HEK293 (cell line): Measurements from ENCODE around the gene ZNF488.

ENCODE experiments used
- CTCF ChIA-PET: fragments of 350-600 bp; formaldehyde crosslinking; extraction: SDS; loops from one replicate; lab custom pipeline; 2021; ENCODE audit warnings: antibody characterized with exemption; lab: Yijun Ruan, JAX
- POLR2A ChIA-PET: fragments of 300-600 bp; formaldehyde crosslinking; extraction: SDS; loops from one replicate; lab custom pipeline; 2020; ENCODE audit warnings: antibody characterized with exemption, inconsistent platforms; lab: Yijun Ruan, JAX
- H3K27ac ChIP-seq: fragments of 200-500 bp; sonication (Bioruptor generic); 2 replicates; pipeline ENCODE4 v1.5.1; 2014; ENCODE audit warnings: low read depth, low read length, control low read depth, inconsistent platforms; ENCODE audit errors: extremely low read depth
- H3K36me3 ChIP-seq, 2 experiments: fragments of 200-500 bp in 1 of 2; sonication (Bioruptor generic) in 1 of 2; 1 replicate in 1 of 2; 2 replicates in 1 of 2; pipeline ENCODE4 v1.5.1; 2014 to 2017; ENCODE audit warnings: inconsistent platforms in 2 of 2, low read length in 2 of 2; ENCODE audit not compliant: control insufficient read depth in 2 of 2, insufficient read depth in 1 of 2
- H3K4me1 ChIP-seq: fragments of 200-500 bp; sonication (Bioruptor generic); 2 replicates; pipeline ENCODE4 v1.5.1; 2014; ENCODE audit warnings: mild to moderate bottlenecking, low read length, inconsistent platforms; ENCODE audit not compliant: control insufficient read depth, insufficient read depth
- H3K4me3 ChIP-seq: 2 replicates; pipeline ENCODE4 v1.5.1; 2011; ENCODE audit warnings: low read depth, mild to moderate bottlenecking, control low read depth, low read length, moderate library complexity
- H3K9me3 ChIP-seq: fragments of 200-500 bp; sonication (Bioruptor generic); 2 replicates; pipeline ENCODE4 v1.5.1; 2014; ENCODE audit warnings: low read depth, low read length, inconsistent platforms; ENCODE audit not compliant: control insufficient read depth, insufficient read depth
- EGR2 ChIP-seq: fragments of 450-650 bp; formaldehyde crosslinking; IDR thresholded peaks from 2 replicates; pipeline ENCODE4 v1.5.1; 2016; ENCODE audit warnings: low read depth, missing biosample characterization, missing genetic modification characterization
- GLI2 ChIP-seq: fragments of 450-650 bp; formaldehyde crosslinking; IDR thresholded peaks from 2 replicates; pipeline ENCODE4; 2017; ENCODE audit warnings: missing biosample characterization, missing genetic modification characterization, low read depth, borderline replicate concordance
- HOXA7 ChIP-seq: sonication (generic); formaldehyde crosslinking; IDR thresholded peaks from 2 replicates; pipeline ENCODE4 v1.8.1; 2022; ENCODE audit warnings: missing genetic modification reagents, borderline replicate concordance
- HOXD13 ChIP-seq: sonication (generic); formaldehyde crosslinking; IDR thresholded peaks from 2 replicates; pipeline ENCODE4 v1.8.0; 2022; ENCODE audit warnings: missing genetic modification reagents, borderline replicate concordance
- MEIS1 ChIP-seq: sonication (generic); formaldehyde crosslinking; IDR thresholded peaks from 2 replicates; pipeline ENCODE4 v1.8.1; 2022; ENCODE audit warnings: missing genetic modification reagents, mild to moderate bottlenecking, borderline replicate concordance
- REPIN1 ChIP-seq: fragments of 450-650 bp; formaldehyde crosslinking; IDR thresholded peaks from 2 replicates; pipeline ENCODE4 v1.5.1; 2017; ENCODE audit warnings: missing biosample characterization, missing genetic modification characterization, low read depth
- SP3 ChIP-seq: fragments of 450-650 bp; formaldehyde crosslinking; IDR thresholded peaks from 2 replicates; pipeline ENCODE4 v1.5.1; 2016; ENCODE audit warnings: missing biosample characterization, missing genetic modification characterization
- SP7 ChIP-seq: fragments of 450-650 bp; formaldehyde crosslinking; IDR thresholded peaks from 2 replicates; pipeline ENCODE4 v1.5.1; 2016; ENCODE audit warnings: missing biosample characterization, missing genetic modification characterization
- ZFP69B ChIP-seq: fragments of 450-650 bp; formaldehyde crosslinking; IDR thresholded peaks from 2 replicates; pipeline ENCODE4 v1.5.1; 2016; ENCODE audit warnings: missing biosample characterization, missing genetic modification characterization
- ZIC2 ChIP-seq: fragments of 450-650 bp; formaldehyde crosslinking; IDR thresholded peaks from 2 replicates; pipeline ENCODE4 v1.5.1; 2016; ENCODE audit warnings: missing biosample characterization, missing genetic modification characterization
- ZNF121 ChIP-seq: fragments of 450-650 bp; formaldehyde crosslinking; IDR thresholded peaks from 2 replicates; pipeline ENCODE4 v1.5.1; 2016; ENCODE audit warnings: missing biosample characterization, missing genetic modification characterization
- ZNF132 ChIP-seq: fragments of 450-650 bp; formaldehyde crosslinking; IDR thresholded peaks from 2 replicates; pipeline ENCODE4 v1.5.1; 2017; ENCODE audit warnings: missing biosample characterization, missing genetic modification characterization, borderline replicate concordance
- ZNF138 ChIP-seq: fragments of 450-650 bp; formaldehyde crosslinking; IDR thresholded peaks from 2 replicates; pipeline ENCODE4 v1.5.1; 2016; ENCODE audit warnings: missing biosample characterization, missing genetic modification characterization, borderline replicate concordance
- ZNF214 ChIP-seq: fragments of 450-650 bp; formaldehyde crosslinking; IDR thresholded peaks from 2 replicates; pipeline ENCODE4 v1.5.1; 2017; ENCODE audit warnings: missing biosample characterization, mild to moderate bottlenecking, missing genetic modification characterization, borderline replicate concordance
- ZNF266 ChIP-seq: fragments of 450-650 bp; formaldehyde crosslinking; IDR thresholded peaks from 2 replicates; pipeline ENCODE4 v1.5.1; 2016; ENCODE audit warnings: missing biosample characterization, missing genetic modification characterization, low read depth
- ZNF791 ChIP-seq: fragments of 450-650 bp; formaldehyde crosslinking; IDR thresholded peaks from 2 replicates; pipeline ENCODE4 v1.5.1; 2016; ENCODE audit warnings: missing biosample characterization, missing genetic modification characterization
- ZNF792 ChIP-seq: fragments of 450-650 bp; formaldehyde crosslinking; IDR thresholded peaks from 2 replicates; pipeline ENCODE4 v1.5.1; 2016; ENCODE audit warnings: missing biosample characterization, missing genetic modification characterization
- TF ChIP-seq, protein P1 (sequence below): fragments of 450-650 bp; formaldehyde crosslinking; optimal IDR thresholded peaks from 2 replicates; pipeline ENCODE3; 2016; ENCODE audit warnings: missing biosample characterization, mild to moderate bottlenecking, missing genetic modification characterization
- TF ChIP-seq, protein P2 (sequence below): sonication (generic); formaldehyde crosslinking; IDR thresholded peaks from 2 replicates; pipeline ENCODE4 v1.8.1; 2022; ENCODE audit warnings: mild to moderate bottlenecking, moderate library complexity, missing genetic modification reagents
- TF ChIP-seq, protein P3 (sequence below): fragments of 450-650 bp; formaldehyde crosslinking; IDR thresholded peaks from 2 replicates; pipeline ENCODE4 v1.5.1; 2017; ENCODE audit warnings: missing biosample characterization, missing genetic modification characterization

ZNF488 gene

DNA sequence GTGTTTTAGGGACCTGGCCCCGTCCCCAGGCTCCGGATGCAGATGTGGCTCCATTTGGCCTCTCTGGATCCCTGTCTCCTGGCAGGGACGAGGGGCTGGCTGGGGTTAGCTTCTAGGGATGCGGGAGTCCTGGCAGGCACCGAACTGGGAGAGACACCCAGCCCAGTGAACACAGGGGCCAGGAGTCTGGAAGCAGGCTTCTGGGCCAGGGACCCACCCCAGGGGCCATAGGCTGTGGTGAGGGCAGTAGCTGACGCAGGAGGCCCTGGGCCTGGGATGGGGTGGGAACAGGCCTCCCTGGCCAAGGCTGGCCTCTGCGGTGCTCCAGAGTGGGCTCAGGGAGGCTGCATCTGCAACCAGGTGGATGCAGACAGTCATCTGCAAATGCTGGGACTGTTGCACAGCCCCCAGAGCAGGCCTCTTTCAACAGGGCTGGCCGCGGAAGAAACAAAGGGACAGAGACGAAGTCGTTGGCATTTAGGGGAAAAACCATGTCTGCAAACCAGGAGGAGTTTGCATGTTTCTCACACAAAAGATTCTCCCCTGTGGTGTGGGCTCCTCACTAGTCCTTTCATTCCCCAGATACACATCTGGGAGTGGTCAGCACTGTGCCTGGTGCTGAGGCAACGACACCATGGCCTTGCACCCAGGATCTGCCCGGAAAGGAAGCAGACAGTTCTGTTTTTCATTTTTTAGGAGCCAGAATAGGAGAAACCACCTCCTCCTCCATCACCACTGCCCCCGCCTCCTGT, 36.4 kb upstream of the ZNF488 start (continued):
- TF ChIP-seq REPIN1: no peak
- TF ChIP-seq EGR2: no peak
- TF ChIP-seq, protein P1, sequence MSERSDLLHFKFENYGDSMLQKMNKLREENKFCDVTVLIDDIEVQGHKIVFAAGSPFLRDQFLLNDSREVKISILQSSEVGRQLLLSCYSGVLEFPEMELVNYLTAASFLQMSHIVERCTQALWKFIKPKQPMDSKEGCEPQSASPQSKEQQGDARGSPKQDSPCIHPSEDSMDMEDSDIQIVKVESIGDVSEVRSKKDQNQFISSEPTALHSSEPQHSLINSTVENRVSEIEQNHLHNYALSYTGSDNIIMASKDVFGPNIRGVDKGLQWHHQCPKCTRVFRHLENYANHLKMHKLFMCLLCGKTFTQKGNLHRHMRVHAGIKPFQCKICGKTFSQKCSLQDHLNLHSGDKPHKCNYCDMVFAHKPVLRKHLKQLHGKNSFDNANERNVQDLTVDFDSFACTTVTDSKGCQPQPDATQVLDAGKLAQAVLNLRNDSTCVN (tag by site-specific recombination): no peak
- TF ChIP-seq SP7: no peak
- TF ChIP-seq ZNF792 (tag by site-specific recombination): no peak
- no peak for TF ChIP-seq ZNF132 (tag by site-specific recombination)
- TF ChIP-seq ZNF266: no peak

DNA sequence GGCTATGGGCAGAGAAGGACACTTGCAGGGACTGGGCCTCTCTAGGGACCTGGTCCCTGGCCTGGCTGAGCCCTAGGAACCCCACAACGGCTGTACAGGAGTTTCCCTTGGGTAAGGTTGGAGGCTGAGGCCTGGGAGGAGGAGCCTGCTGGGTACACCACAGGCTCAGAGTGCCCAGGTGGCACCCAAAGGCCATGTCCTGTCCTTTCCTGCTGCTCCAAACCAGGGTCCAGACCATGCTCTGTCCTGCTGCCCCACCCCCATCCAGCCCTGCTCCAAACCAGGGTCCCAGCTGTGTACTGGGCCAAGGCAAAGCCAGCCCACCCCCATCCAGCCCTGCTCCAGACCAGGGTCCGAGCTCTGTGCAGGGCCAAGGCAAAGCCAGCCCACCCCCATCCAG, 35.3 kb upstream of the ZNF488 start:
- TF ChIP-seq HOXD13 (CRISPR knock-in tag) (no peak), ZFP69B (tag by site-specific recombination) (no peak), ZNF214 (tag by site-specific recombination) (no peak), MEIS1 (CRISPR knock-in tag) (no peak), ZNF121 (tag by site-specific recombination) (no peak), SP3 (tag by site-specific recombination) (no peak), ZNF791 (no peak), HOXA7 (no peak), GLI2 (tag by site-specific recombination) (no peak), ZNF138 (tag by site-specific recombination) (no peak), ZNF792 (tag by site-specific recombination) (no peak)
- TF ChIP-seq, protein P2, sequence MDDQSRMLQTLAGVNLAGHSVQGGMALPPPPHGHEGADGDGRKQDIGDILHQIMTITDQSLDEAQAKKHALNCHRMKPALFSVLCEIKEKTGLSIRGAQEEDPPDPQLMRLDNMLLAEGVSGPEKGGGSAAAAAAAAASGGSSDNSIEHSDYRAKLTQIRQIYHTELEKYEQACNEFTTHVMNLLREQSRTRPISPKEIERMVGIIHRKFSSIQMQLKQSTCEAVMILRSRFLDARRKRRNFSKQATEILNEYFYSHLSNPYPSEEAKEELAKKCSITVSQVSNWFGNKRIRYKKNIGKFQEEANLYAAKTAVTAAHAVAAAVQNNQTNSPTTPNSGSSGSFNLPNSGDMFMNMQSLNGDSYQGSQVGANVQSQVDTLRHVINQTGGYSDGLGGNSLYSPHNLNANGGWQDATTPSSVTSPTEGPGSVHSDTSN: no peak
- H3K9me3 ChIP-seq: no peaks in the 10 kb centered on the region
- no peaks in the 10 kb centered on the region for H3K36me3 ChIP-seq
- no peak overlapping the region for H3K27ac ChIP-seq
- ChIA-PET POLR2A (no interaction called here), CTCF (no interaction called here)
- no peaks in the 10 kb centered on the region for H3K4me1 ChIP-seq
- H3K4me3 ChIP-seq: no peak overlapping the region

DNA sequence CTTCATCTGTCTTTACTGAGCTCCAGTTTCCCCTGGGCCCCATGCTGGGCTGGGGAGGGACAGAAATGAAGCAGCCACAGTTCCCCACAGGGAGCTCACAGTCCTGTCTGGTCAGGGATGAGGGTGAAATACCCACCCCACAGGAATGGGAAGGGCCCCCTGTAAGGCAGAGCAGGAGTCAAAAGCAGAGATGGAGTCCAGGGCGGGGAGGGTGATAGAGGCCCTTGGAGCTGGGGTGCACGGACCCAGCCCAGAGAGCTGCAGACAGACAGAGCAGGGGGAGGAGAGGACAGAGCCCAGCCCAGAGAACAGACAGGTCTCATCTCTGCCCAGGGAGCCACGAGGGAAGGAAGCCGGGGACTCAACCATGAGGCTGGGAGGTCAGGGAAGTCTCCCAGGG, 34.9 kb upstream of the ZNF488 start:
- CTCF ChIA-PET: no interaction called here
- Histone ChIP-seq H3K36me3 (no peaks in the 10 kb centered on the region), H3K4me1 (no peaks in the 10 kb centered on the region), H3K9me3 (no peaks in the 10 kb centered on the region), H3K27ac (no peak overlapping the region), H3K4me3 (no peak overlapping the region)
- TF ChIP-seq, protein P3, sequence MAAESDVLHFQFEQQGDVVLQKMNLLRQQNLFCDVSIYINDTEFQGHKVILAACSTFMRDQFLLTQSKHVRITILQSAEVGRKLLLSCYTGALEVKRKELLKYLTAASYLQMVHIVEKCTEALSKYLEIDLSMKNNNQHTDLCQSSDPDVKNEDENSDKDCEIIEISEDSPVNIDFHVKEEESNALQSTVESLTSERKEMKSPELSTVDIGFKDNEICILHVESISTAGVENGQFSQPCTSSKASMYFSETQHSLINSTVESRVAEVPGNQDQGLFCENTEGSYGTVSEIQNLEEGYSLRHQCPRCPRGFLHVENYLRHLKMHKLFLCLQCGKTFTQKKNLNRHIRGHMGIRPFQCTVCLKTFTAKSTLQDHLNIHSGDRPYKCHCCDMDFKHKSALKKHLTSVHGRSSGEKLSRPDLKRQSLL (tag by site-specific recombination): no peak
- TF ChIP-seq ZIC2 (tag by site-specific recombination): 0 out of 2 replicates have a peak, but pooled peaks have one; percentile 35
- POLR2A ChIA-PET: interaction anchor here (0.7 kb wide), 1 partner anchor 68 kb away, joined by 3 read pairs; no protein-coding TSS in a partner anchor
